H9 (cell line): ENCODE data around the gene SLC23A3. TPM values are rescaled to one million over a fixed set of nuclear protein-coding genes. Genes with fewer than 3 reads are reported as not detected.

Experiments
- DNase-seq: peaks from one replicate; pipeline ENCODE4 v3.0.0-alpha.2; 2017
- H2AFZ ChIP-seq: one replicate; pipeline ENCODE4 v1.6.1; 2013; ENCODE audit warnings: mild to moderate bottlenecking, low read length, control low read depth, moderate library complexity
- H2AK5ac ChIP-seq: 2 replicates; pipeline ENCODE4 v1.6.1; 2013; ENCODE audit warnings: low read length, control low read depth, mixed read lengths; ENCODE audit not compliant: insufficient read length
- H2BK120ac ChIP-seq: one replicate; pipeline ENCODE4 v1.6.1; 2013; ENCODE audit warnings: low read depth, mild to moderate bottlenecking, low read length, control low read depth, inconsistent platforms; ENCODE audit not compliant: poor library complexity, severe bottlenecking
- H2BK12ac ChIP-seq: 2 replicates; pipeline ENCODE4 v1.6.1; 2013; ENCODE audit warnings: low read length, control low read depth, mixed read lengths, low read depth; ENCODE audit not compliant: insufficient read length
- H2BK15ac ChIP-seq: 2 replicates; pipeline ENCODE4 v1.6.1; 2013; ENCODE audit warnings: low read depth, low read length, control low read depth
- H2BK20ac ChIP-seq: one replicate; pipeline ENCODE4 v1.6.1; 2013; ENCODE audit warnings: low read depth, mild to moderate bottlenecking, low read length, control low read depth, inconsistent platforms; ENCODE audit not compliant: poor library complexity, severe bottlenecking
- H2BK5ac ChIP-seq: 2 replicates; pipeline ENCODE4 v1.6.1; 2013; ENCODE audit warnings: low read length, control low read depth, mixed read lengths; ENCODE audit not compliant: insufficient read length
- H3K14ac ChIP-seq: 2 replicates; pipeline ENCODE4 v1.6.1; 2013; ENCODE audit warnings: low read length, control low read depth; ENCODE audit not compliant: insufficient read depth
- H3K18ac ChIP-seq: 2 replicates; pipeline ENCODE4 v1.6.1; 2013; ENCODE audit warnings: low read depth, mild to moderate bottlenecking, mixed read lengths, low read length, control low read depth; ENCODE audit not compliant: insufficient read length
- H3K23ac ChIP-seq: 2 replicates; pipeline ENCODE4 v1.6.1; 2013; ENCODE audit warnings: low read length, control low read depth, mixed read lengths, low read depth; ENCODE audit not compliant: insufficient read length
- H3K23me2 ChIP-seq: 2 replicates; pipeline ENCODE4 v1.6.1; 2013; ENCODE audit warnings: low read depth, mild to moderate bottlenecking, mixed read lengths, low read length, control low read depth; ENCODE audit not compliant: insufficient read length, poor library complexity, severe bottlenecking
- H3K27ac ChIP-seq: 2 replicates; pipeline ENCODE4 v1.5.1; 2013; ENCODE audit warnings: low read length, control low read depth, mixed read lengths, low read depth; ENCODE audit not compliant: insufficient read length
- H3K27me3 ChIP-seq: 2 replicates; pipeline ENCODE4 v1.6.1; 2013; ENCODE audit warnings: low read length, control low read depth, inconsistent platforms; ENCODE audit not compliant: insufficient read depth
- H3K4ac ChIP-seq: 2 replicates; pipeline ENCODE4 v1.6.1; 2013; ENCODE audit warnings: low read depth, mild to moderate bottlenecking, control low read depth, inconsistent platforms, low read length, moderate library complexity
- H3K4me1 ChIP-seq: 2 replicates; pipeline ENCODE4 v1.6.1; 2013; ENCODE audit warnings: low read length, control low read depth, inconsistent platforms; ENCODE audit not compliant: insufficient read depth
- H3K4me2 ChIP-seq: 2 replicates; pipeline ENCODE4 v1.6.1; 2013; ENCODE audit warnings: low read length, control low read depth, mixed read lengths; ENCODE audit not compliant: insufficient read length, insufficient read depth
- H3K56ac ChIP-seq: 2 replicates; pipeline ENCODE4 v1.6.1; 2013; ENCODE audit warnings: low read depth, mild to moderate bottlenecking, mixed read lengths, low read length, control low read depth; ENCODE audit not compliant: insufficient read length
- H3K79me1 ChIP-seq: 2 replicates; pipeline ENCODE4 v1.6.1; 2013; ENCODE audit warnings: low read depth, mild to moderate bottlenecking, moderate library complexity, low read length, control low read depth, inconsistent platforms; ENCODE audit not compliant: insufficient read depth, poor library complexity, severe bottlenecking
- H3K79me2 ChIP-seq: 2 replicates; pipeline ENCODE4 v1.6.1; 2013; ENCODE audit warnings: low read length, control low read depth, inconsistent platforms; ENCODE audit not compliant: insufficient read depth
- H3K9ac ChIP-seq: 2 replicates; pipeline ENCODE4 v1.6.1; 2013; ENCODE audit warnings: low read length, control low read depth, mixed read lengths; ENCODE audit not compliant: insufficient read length; ENCODE audit errors: extremely low read depth
- H3K9me3 ChIP-seq: one replicate; pipeline ENCODE4 v1.6.1; 2013; ENCODE audit warnings: low read depth, low read length, inconsistent platforms; ENCODE audit not compliant: control insufficient read depth
- H3T11ph ChIP-seq: one replicate; pipeline ENCODE4 v1.6.1; 2013; ENCODE audit warnings: mild to moderate bottlenecking, low read length, control low read depth, inconsistent platforms
- H4K20me1 ChIP-seq: one replicate; pipeline ENCODE4 v1.6.1; 2013; ENCODE audit not compliant: control insufficient read depth, insufficient read length, insufficient read depth
- H4K5ac ChIP-seq: 2 replicates; pipeline ENCODE4 v1.6.1; 2013; ENCODE audit warnings: low read depth, mild to moderate bottlenecking, mixed read lengths, low read length, control low read depth; ENCODE audit not compliant: insufficient read length
- H4K8ac ChIP-seq: replicated peaks from 2 replicates; pipeline ENCODE4 v1.6.1; 2013; ENCODE audit warnings: low read length, control low read depth, mixed read lengths, low read depth; ENCODE audit not compliant: insufficient read length
- H4K91ac ChIP-seq: 2 replicates; pipeline ENCODE4 v1.6.1; 2013; ENCODE audit warnings: low read depth, mild to moderate bottlenecking, moderate library complexity, mixed read lengths, low read length, control low read depth; ENCODE audit not compliant: insufficient read length
- H3K27ac Mint-ChIP-seq, 3 experiments: 2 replicates in 2 of 3; 3 replicates in 1 of 3; pipeline ENCODE4 v1.8.0; 2020 to 2021; ENCODE audit warnings: mixed read lengths in 3 of 3, mild to moderate bottlenecking in 1 of 3, moderate library complexity in 1 of 3
- H3K27me3 Mint-ChIP-seq: 2 replicates; pipeline ENCODE4 v1.8.0; 2021; ENCODE audit warnings: low read depth, mild to moderate bottlenecking, moderate library complexity, mixed read lengths
- H3K36me3 Mint-ChIP-seq, 3 experiments: 2 replicates in 2 of 3; 3 replicates in 1 of 3; pipeline ENCODE4 v1.8.0; 2020 to 2021; ENCODE audit warnings: low read depth in 3 of 3, mixed read lengths in 3 of 3; ENCODE audit not compliant: insufficient read depth in 1 of 3
- H3K4me1 Mint-ChIP-seq, 2 experiments: 2 replicates each; pipeline ENCODE4 v1.8.0; 2020; ENCODE audit warnings: mixed read lengths in 2 of 2
- H3K4me3 Mint-ChIP-seq, 2 experiments: 2 replicates in 1 of 2; 3 replicates in 1 of 2; pipeline ENCODE4 v1.8.0; 2020 to 2021; ENCODE audit warnings: mild to moderate bottlenecking in 2 of 2, mixed read lengths in 2 of 2, moderate library complexity in 1 of 2
- H3K9me3 Mint-ChIP-seq, 2 experiments: 2 replicates in 1 of 2; 3 replicates in 1 of 2; pipeline ENCODE4 v1.8.0; 2020; ENCODE audit warnings: mild to moderate bottlenecking in 2 of 2, mixed read lengths in 2 of 2, moderate library complexity in 1 of 2
- WGBS: extraction: QIAGEN DNeasy Blood & Tissue Kit; methylation state at CpG from one replicate; pipeline ENCODE4 v1.1.7; 2013; ENCODE audit warnings: missing lambda C conversion rate, low lambda C conversion rate, mixed read lengths; ENCODE audit not compliant: insufficient read length; ENCODE audit errors: extremely low coverage; 5-methylcytosine and 5-hydroxymethylcytosine counted together
- total RNA-seq: library from RNA; stranded (reverse); gene quantifications from 2 replicates; pipeline ENCODE4 v1.2.1, GENCODE V29; 2021
- TF ChIP-seq, protein P1 (sequence below): fragments of 200-600 bp; sonication (generic); conservative IDR thresholded peaks from 3 replicates; pipeline ENCODE4 v1.8.0; 2021; ENCODE audit warnings: antibody characterized with exemption, mild to moderate bottlenecking

SLC23A3 gene
- total RNA-seq, 1 experiment from 2014 or later, result 1.2 TPM

DNA sequence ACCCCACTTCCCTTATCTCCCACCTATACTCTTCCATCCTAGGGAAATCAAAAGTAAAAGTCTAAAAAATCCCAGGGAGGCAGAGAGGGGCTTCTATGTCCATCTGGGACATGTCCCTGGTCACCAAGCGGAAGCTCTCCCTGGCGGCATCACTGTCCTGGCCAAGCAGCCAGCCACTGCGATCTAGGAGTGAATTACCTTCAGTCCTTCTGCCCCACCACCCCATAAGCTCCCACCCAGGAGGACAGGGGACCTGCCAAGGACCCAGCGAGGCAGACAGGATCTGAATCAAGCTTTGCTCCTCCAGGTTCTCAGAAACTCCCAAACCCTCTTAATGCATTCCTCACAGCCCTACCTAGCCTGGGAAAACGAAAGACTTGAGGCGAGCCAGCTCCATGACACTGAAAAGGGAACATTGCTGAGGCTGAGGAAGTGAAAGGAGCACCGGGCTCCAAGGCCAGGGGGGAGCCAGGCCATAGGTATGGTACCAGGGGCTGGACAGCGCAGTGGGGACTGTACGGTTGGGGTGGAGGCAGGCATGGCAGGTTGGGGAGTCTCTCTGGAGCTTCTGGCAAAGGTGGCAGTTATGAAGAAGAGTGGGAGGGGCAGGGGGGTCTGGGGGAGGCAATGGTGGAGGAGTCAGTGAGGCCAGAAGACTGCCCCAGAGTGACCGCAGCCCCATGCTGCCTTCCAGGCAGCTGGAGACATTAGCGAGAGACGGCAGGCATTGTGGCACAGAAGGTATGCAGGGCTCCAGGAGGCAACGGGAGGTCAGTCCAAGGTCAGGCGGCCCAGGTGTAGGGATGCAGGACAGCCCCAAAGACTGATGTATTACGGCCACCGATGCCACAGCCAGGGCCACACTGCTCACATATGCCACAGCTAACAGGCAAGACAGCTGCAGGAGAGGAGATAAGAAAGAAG, 2.7 kb upstream of the SLC23A3 start:
- no peak overlapping the region for H3T11ph ChIP-seq
- no peak overlapping the region for H3K27ac ChIP-seq
- DNase-seq, result no peak
- H3K14ac ChIP-seq, result no peak overlapping the region
- no peak overlapping the region for H2BK120ac ChIP-seq
- no peak overlapping the region for H2BK12ac ChIP-seq
- H4K20me1 ChIP-seq, result no peaks in the 10 kb centered on the region
- no peak overlapping the region for H3K9ac ChIP-seq
- H3K4ac ChIP-seq, result no peak overlapping the region
- no peak overlapping the region for H4K91ac ChIP-seq
- no peaks in the 10 kb centered on the region for H3K9me3 ChIP-seq
- H3K4me1 Mint-ChIP-seq, result peaks cover 7 to 11% of the 10 kb centered on the region in 2 experiments
- H3K9me3 Mint-ChIP-seq, result no peaks in the 10 kb centered on the region; a peak in 2 of 5 replicates
- no peaks in the 10 kb centered on the region for H3K4me1 ChIP-seq
- no CpG with 5 or more reads among the region's 16 CpGs for WGBS
- no peak overlapping the region for H2AFZ ChIP-seq
- H3K79me2 ChIP-seq, result no peaks in the 10 kb centered on the region
- no peak overlapping the region; a peak in 2 of 7 replicates for H3K27ac Mint-ChIP-seq
- no peaks in the 10 kb centered on the region for H3K79me1 ChIP-seq
- H3K36me3 Mint-ChIP-seq, result peaks cover 8 to 26% (median 23%) of the 10 kb centered on the region in 3 experiments
- no peak overlapping the region for H3K56ac ChIP-seq
- H2BK20ac ChIP-seq, result no peak overlapping the region
- no peaks in the 10 kb centered on the region; the same call in 1 of the 2 replicates for H3K27me3 Mint-ChIP-seq
- H3K23ac ChIP-seq, result no peak overlapping the region
- no peak overlapping the region for H3K18ac ChIP-seq
- no peak overlapping the region for H2BK15ac ChIP-seq
- no peak overlapping the region for H2AK5ac ChIP-seq
- no peak overlapping the region for H4K8ac ChIP-seq
- H3K23me2 ChIP-seq, result peaks cover 12% of the 10 kb centered on the region
- H3K27me3 ChIP-seq, result no peaks in the 10 kb centered on the region
- H4K5ac ChIP-seq, result no peak overlapping the region
- TF ChIP-seq, protein P1, sequence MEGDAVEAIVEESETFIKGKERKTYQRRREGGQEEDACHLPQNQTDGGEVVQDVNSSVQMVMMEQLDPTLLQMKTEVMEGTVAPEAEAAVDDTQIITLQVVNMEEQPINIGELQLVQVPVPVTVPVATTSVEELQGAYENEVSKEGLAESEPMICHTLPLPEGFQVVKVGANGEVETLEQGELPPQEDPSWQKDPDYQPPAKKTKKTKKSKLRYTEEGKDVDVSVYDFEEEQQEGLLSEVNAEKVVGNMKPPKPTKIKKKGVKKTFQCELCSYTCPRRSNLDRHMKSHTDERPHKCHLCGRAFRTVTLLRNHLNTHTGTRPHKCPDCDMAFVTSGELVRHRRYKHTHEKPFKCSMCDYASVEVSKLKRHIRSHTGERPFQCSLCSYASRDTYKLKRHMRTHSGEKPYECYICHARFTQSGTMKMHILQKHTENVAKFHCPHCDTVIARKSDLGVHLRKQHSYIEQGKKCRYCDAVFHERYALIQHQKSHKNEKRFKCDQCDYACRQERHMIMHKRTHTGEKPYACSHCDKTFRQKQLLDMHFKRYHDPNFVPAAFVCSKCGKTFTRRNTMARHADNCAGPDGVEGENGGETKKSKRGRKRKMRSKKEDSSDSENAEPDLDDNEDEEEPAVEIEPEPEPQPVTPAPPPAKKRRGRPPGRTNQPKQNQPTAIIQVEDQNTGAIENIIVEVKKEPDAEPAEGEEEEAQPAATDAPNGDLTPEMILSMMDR, result no peak
- H3K4me3 Mint-ChIP-seq, result no peak overlapping the region; a peak in 2 of 5 replicates
- H3K4me2 ChIP-seq, result no peak overlapping the region
- no peak overlapping the region for H2BK5ac ChIP-seq
